Stimulated activated CD4-positive, alpha-beta T cell treated with anti-CD3 and anti-CD28 coated beads, Interleukin-15, amount 100 ng/mL, for 24 hours (primary cell): ENCODE measurements around the gene BBS9.

Experiments
- DNase-seq: peaks from one replicate; pipeline ENCODE4 v3.0.0-alpha.2; 2020

The BBS9 gene

GRCh38 chr7:33388332-33388731, 259.0 kb downstream of the BBS9 start:
- no peak for DNase-seq

- no peak for DNase-seq
These were observed 262.8 kb downstream of the BBS9 start for GRCh38 chr7:33392148-33392547.

GRCh38 chr7:33393770-33394169, 264.4 kb downstream of the BBS9 start:
- DNase-seq = no peak

GRCh38 chr7:33395340-33395739, 266.0 kb downstream of the BBS9 start:
- DNase-seq = no peak

- DNase-seq = no peak
These were observed 270.3 kb downstream of the BBS9 start for GRCh38 chr7:33399528-33400213.

GRCh38 chr7:33400214-33400538, 270.8 kb downstream of the BBS9 start:
- DNase-seq = no peak

- DNase-seq = no peak
These were observed 280.9 kb downstream of the BBS9 start for GRCh38 chr7:33410266-33410665.

- DNase-seq = no peak
These were observed 281.7 kb downstream of the BBS9 start for GRCh38 chr7:33411020-33411419.

GRCh38 chr7:33412331-33412730, 283.0 kb downstream of the BBS9 start:
- DNase-seq = no peak

- no peak for DNase-seq
These were observed 288.9 kb downstream of the BBS9 start for GRCh38 chr7:33418251-33418701.

GRCh38 chr7:33420311-33420940, 291.1 kb downstream of the BBS9 start:
- no peak for DNase-seq

GRCh38 chr7:33421429-33421828, 292.1 kb downstream of the BBS9 start:
- no peak for DNase-seq

- no peak for DNase-seq
These were observed 292.8 kb downstream of the BBS9 start for GRCh38 chr7:33422141-33422540.

- no peak for DNase-seq
These were observed 293.7 kb downstream of the BBS9 start for GRCh38 chr7:33422825-33423645.

- peak; percentile 11 for DNase-seq
These were observed 294.3 kb downstream of the BBS9 start for GRCh38 chr7:33423646-33424020.

- DNase-seq = no peak
These were observed 296.0 kb downstream of the BBS9 start for GRCh38 chr7:33425395-33425794.

- DNase-seq = no peak
These were observed 296.7 kb downstream of the BBS9 start for GRCh38 chr7:33425929-33426678.

GRCh38 chr7:33428415-33428814, 299.1 kb downstream of the BBS9 start:
- DNase-seq = no peak

GRCh38 chr7:33431543-33431942, 302.2 kb downstream of the BBS9 start:
- no peak for DNase-seq

GRCh38 chr7:33432821-33433220, 303.5 kb downstream of the BBS9 start:
- no peak for DNase-seq

- DNase-seq = no peak
These were observed 304.0 kb downstream of the BBS9 start for GRCh38 chr7:33433357-33433756.

GRCh38 chr7:33444511-33444910, 315.1 kb downstream of the BBS9 start:
- no peak for DNase-seq

GRCh38 chr7:33446551-33446950, 317.2 kb downstream of the BBS9 start:
- DNase-seq = no peak
